Measurements from ENCODE around the gene RPS3A. TPM values are rescaled to one million over a fixed set of nuclear protein-coding genes. Genes with fewer than 3 reads are reported as not detected.

RPS3A gene
- total RNA-seq, 1 experiment from 2014 or later: 2,679 TPM

DNA sequence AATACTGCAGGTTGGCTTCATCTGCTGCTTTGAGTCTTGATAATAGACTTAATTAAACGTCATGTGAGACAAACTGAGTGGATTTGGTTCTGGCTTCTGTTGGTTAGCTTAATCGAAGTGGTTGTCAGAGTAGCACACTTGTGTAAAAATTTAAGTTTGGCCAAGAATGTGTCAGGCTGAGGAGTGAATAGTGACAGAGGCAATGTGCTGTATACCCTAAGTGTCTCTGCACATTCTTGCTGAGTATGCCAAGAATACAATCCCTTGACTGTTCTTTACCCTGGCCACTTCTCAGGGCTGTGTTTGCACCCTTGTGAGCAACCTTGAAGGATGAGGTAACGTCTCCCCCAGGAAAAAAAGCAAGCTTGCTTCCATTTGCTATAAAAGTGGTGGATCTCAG lies 14.9 kb downstream of the RPS3A start:
- Histone ChIP-seq H2BK20ac (ENCODE audit: low read depth, low read length, poor library complexity, severe bottlenecking) (no peak overlapping the region), H2BK15ac (ENCODE audit: low read depth, low read length) (no peak overlapping the region), H3K9ac (ENCODE audit: extremely low read depth, insufficient read length, low read length) (no peak overlapping the region), H4K8ac (replicated peaks; ENCODE audit: insufficient read length, low read depth, low read length) (no peak overlapping the region), H3K27me3 (ENCODE audit: insufficient read depth, low read length) (no peaks in the 10 kb centered on the region), H3K4me1 (ENCODE audit: insufficient read depth, low read length) (no peaks in the 10 kb centered on the region), H3T11ph (ENCODE audit: low read length) (no peak overlapping the region), H2BK5ac (ENCODE audit: insufficient read length, low read length) (no peak overlapping the region), H3K56ac (ENCODE audit: insufficient read length, low read depth, low read length) (no peak overlapping the region), H3K79me1 (ENCODE audit: insufficient read depth, low read depth, low read length, poor library complexity, severe bottlenecking) (no peaks in the 10 kb centered on the region), H3K79me2 (ENCODE audit: insufficient read depth, low read length) (no peaks in the 10 kb centered on the region), H2BK12ac (ENCODE audit: insufficient read length, low read depth, low read length) (no peak overlapping the region), H2AFZ (ENCODE audit: low read length) (no peak overlapping the region), H3K27ac (ENCODE audit: insufficient read length, low read depth, low read length) (no peak overlapping the region), H2BK120ac (ENCODE audit: low read depth, low read length, poor library complexity, severe bottlenecking) (no peak overlapping the region), H3K18ac (ENCODE audit: insufficient read length, low read depth, low read length) (no peak overlapping the region), H3K23ac (ENCODE audit: insufficient read length, low read depth, low read length) (no peak overlapping the region), H3K9me3 (ENCODE audit: control insufficient read depth, low read depth, low read length) (no peaks in the 10 kb centered on the region), H4K5ac (ENCODE audit: insufficient read length, low read depth, low read length) (no peak overlapping the region), H4K91ac (ENCODE audit: insufficient read length, low read depth, low read length) (no peak overlapping the region), H3K4ac (ENCODE audit: low read depth, low read length) (no peak overlapping the region), H3K14ac (ENCODE audit: insufficient read depth, low read length) (no peak overlapping the region), H3K23me2 (ENCODE audit: insufficient read length, low read depth, low read length, poor library complexity, severe bottlenecking) (no peaks in the 10 kb centered on the region), H4K20me1 (ENCODE audit: control insufficient read depth, insufficient read depth, insufficient read length) (no peaks in the 10 kb centered on the region), H3K4me2 (ENCODE audit: insufficient read depth, insufficient read length, low read length) (no peak overlapping the region), H2AK5ac (ENCODE audit: insufficient read length, low read length) (no peak overlapping the region)
- no CpG with 5 or more reads among the region's 3 CpGs for WGBS (ENCODE audit: extremely low coverage, insufficient read length, low lambda C conversion rate)
- Mint-ChIP-seq H3K36me3 (ENCODE audit: insufficient read depth in 1 of 3, low read depth in 3 of 3) (peaks cover 0 to 30% (median 0%) of the 10 kb centered on the region in 3 experiments; a peak in 5 of 7 replicates), H3K4me1 (0 out of 4 replicates have a peak, but pooled peaks cover 0 to 2% of the 10 kb centered on the region in 2 experiments), H3K9me3 (no peaks in the 10 kb centered on the region), H3K27ac (no peak overlapping the region), H3K4me3 (no peak overlapping the region), H3K27me3 (ENCODE audit: low read depth) (no peaks in the 10 kb centered on the region)
- TF ChIP-seq, protein P1, sequence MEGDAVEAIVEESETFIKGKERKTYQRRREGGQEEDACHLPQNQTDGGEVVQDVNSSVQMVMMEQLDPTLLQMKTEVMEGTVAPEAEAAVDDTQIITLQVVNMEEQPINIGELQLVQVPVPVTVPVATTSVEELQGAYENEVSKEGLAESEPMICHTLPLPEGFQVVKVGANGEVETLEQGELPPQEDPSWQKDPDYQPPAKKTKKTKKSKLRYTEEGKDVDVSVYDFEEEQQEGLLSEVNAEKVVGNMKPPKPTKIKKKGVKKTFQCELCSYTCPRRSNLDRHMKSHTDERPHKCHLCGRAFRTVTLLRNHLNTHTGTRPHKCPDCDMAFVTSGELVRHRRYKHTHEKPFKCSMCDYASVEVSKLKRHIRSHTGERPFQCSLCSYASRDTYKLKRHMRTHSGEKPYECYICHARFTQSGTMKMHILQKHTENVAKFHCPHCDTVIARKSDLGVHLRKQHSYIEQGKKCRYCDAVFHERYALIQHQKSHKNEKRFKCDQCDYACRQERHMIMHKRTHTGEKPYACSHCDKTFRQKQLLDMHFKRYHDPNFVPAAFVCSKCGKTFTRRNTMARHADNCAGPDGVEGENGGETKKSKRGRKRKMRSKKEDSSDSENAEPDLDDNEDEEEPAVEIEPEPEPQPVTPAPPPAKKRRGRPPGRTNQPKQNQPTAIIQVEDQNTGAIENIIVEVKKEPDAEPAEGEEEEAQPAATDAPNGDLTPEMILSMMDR (conservative IDR thresholded peaks at IDR 0.05): no peak
- no peak for DNase-seq

All from H9 (cell line).